ENCODE measurements around the gene STMN1.
A peak's percentile ranks its signal among the peaks of the same experiment; 100 is the strongest.

The STMN1 gene

DNA sequence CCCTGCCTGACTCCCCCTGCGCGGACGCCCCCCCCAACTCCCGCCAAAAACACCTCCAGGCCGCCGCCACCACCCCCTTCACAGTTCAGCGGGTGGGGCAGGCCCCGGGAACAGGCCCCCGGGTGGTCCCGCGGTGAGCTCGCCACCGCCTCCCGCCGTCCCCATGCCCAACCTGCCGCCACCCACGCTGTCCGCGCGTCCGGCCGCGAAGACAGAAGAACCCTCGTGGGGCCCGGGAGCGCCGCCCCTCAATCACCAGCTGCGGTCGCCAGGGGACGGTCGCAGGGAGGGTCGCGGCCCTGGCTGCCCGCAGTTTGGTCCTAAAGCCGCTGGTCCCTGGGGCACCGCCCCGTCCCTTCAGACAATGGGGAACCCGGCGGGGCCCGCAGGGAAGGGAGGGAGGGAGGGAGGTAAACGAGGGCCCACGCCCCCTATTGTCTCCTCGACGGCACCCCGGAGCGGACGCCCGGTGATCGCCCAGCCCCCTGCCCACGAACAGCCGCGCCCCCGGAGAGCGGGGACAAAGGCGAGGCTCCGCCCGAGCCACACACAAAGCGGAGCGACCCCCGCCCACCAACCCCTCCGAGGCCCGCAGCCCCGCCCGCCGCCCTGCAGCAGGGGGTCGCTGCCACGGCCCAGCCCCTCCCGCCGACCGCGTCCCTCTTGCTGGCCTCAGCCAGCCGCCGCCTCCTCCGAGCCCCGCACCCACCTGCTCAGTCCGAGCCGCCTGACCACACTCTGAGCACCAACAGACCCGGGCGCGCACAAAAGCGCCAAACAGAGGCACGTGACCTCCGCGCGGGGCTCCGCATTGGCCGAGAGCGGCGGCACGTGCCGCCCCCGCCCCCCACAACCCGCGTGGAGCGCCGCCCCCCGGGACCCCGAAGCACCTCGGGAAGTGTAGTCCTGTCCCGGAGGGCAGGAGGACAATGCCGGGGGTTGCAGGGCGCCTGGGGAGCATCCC, at the start of gene STMN1:
TSS of gene STMN1 (minus strand) at position 740 of the 964 bp plus-strand sequence. CDS start 1,743 bp downstream, outside the sequence.
- peak within 1 kb of the TSS; percentile 91 for H3K4me3 ChIP-seq (ENCODE audit: low read depth, low read length)
- TF ChIP-seq, protein P1, sequence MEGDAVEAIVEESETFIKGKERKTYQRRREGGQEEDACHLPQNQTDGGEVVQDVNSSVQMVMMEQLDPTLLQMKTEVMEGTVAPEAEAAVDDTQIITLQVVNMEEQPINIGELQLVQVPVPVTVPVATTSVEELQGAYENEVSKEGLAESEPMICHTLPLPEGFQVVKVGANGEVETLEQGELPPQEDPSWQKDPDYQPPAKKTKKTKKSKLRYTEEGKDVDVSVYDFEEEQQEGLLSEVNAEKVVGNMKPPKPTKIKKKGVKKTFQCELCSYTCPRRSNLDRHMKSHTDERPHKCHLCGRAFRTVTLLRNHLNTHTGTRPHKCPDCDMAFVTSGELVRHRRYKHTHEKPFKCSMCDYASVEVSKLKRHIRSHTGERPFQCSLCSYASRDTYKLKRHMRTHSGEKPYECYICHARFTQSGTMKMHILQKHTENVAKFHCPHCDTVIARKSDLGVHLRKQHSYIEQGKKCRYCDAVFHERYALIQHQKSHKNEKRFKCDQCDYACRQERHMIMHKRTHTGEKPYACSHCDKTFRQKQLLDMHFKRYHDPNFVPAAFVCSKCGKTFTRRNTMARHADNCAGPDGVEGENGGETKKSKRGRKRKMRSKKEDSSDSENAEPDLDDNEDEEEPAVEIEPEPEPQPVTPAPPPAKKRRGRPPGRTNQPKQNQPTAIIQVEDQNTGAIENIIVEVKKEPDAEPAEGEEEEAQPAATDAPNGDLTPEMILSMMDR (IDR thresholded peaks at IDR 0.05; ENCODE audit: borderline replicate concordance, insufficient read depth, low read depth, low read length): no peak

DNA sequence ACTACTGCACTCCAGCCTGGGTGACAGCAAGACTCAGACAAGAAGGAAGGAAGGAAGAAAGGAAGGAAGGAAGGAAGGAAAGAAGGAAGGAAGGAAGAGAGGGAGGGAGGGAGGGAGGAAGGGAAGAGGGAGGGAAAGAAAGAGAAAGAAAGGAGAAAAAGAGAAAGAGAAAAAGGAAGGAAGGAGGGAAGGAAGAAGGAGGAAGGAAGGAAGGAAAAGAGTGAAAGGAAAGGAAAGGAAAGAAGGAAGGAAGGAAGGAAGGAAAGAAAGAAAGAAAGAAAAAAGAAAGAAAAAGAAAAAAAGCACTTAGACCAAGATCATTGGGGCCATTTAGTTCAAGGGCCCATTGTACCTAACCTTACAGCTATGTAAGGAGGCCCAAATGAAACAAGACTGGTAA, 49.3 kb upstream of the STMN1 start:
- TF ChIP-seq, protein P1 (IDR thresholded peaks at IDR 0.05; ENCODE audit: borderline replicate concordance, insufficient read depth, low read depth, low read length): no peak
- H3K4me3 ChIP-seq (ENCODE audit: low read depth, low read length): no peak overlapping the region

DNA sequence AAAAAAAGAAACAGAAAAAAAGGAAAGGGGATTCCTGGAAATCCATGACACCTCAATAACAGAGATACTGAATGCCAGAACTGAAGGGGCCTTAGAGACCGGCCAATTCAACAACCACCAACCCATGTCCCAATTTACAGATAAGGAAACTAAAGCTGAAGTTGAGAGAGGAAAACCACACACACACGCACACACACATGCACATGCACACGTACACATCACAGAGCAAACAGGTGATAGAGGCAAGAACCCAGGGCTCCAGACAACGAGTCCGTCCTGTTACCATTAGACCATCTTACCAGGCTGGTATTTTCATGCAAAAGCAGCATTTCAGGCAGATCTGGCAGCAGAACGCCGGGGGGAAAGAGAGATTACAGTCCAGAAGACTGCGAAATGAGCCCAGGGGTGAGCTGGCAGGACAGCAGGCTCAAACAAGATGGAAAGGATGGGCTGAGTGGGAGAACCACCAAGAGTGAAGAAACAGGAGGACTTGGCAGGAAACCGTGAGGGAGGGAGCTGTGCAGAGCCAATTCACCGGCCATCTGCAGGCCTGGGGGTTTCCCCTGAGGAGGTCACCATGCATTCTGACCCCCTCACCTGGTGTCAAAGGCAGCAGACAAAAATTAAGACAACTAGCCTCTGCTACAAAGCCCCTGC, 48.2 kb upstream of the STMN1 start:
- TF ChIP-seq, protein P1 (IDR thresholded peaks at IDR 0.05; ENCODE audit: borderline replicate concordance, insufficient read depth, low read depth, low read length): no peak
- H3K4me3 ChIP-seq (ENCODE audit: low read depth, low read length): no peak overlapping the region

DNA sequence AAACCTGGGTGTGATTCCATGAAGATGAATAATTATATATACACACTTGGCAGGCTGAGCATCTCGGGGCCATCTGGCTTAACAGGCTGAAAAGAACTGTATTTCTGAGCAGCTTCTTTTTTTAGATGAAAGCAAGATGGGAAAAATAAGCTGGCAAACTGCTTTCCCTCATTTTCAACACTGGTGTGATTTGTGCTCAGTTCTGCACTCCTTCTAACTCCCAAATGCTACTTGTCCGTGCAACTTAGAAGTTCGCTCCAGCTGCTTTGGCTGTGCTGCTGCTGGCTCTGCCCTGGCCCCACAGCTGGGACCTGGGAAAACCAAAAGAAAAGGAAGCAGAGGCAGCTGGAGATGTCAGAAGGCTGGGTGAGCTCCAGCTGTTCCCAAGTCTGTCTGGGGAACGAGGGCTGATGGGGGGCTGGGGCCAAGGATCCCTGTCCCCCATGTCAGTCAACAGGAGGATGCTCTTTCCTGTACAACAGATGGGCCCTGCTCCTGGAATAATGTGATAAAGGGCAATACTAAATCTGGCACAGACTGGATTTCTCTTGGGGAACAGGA, 46.7 kb upstream of the STMN1 start:
- TF ChIP-seq, protein P1 (IDR thresholded peaks at IDR 0.05; ENCODE audit: borderline replicate concordance, insufficient read depth, low read depth, low read length): no peak
- no peak overlapping the region for H3K4me3 ChIP-seq (ENCODE audit: low read depth, low read length)

DNA sequence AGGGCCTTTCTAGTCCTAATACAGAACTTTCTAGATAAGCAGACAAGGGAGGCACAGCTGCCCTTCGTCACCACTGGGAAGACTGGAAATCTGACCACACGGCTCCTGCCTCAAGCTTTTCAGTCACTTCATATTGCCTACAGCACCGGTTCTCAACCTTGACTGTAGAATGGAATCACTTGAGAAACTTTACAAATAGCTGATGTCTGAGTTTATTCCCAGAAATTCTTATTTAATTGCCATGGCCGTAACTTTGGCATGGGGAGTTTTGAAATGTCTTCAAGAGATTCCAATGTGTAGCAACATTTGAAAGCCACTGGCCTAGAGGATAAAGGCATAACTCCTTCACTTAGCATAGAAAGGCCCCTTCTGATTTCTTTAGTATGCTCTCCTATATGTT, 42.4 kb upstream of the STMN1 start:
- H3K4me3 ChIP-seq (ENCODE audit: low read depth, low read length): no peak overlapping the region
- TF ChIP-seq, protein P1 (IDR thresholded peaks at IDR 0.05; ENCODE audit: borderline replicate concordance, insufficient read depth, low read depth, low read length): no peak

DNA sequence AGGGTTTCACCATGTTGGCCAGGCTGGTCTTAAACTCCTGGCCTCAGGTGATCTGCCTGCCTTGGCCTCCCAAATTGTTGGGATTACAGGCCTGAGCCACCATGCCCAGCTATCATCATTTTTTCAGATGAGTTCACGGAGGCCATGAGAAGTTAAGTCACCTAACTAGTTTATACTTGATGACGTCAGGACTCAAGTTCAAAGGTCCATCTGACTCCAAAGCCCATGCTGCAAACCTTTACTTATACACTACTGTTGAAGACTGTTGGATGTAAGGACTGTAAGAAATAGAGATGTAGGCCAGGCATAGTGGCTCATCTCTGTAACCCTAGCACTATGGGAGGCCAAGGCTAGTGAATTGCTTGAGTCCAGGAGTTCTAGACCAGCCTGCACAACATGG, 40.8 kb upstream of the STMN1 start:
- no peak overlapping the region for H3K4me3 ChIP-seq (ENCODE audit: low read depth, low read length)
- TF ChIP-seq, protein P1 (IDR thresholded peaks at IDR 0.05; ENCODE audit: borderline replicate concordance, insufficient read depth, low read depth, low read length): no peak
